Stimulated activated CD8-positive, alpha-beta memory T cell treated with anti-CD3 and anti-CD28 coated beads, Interleukin-12 subunit alpha, Interleukin-12 subunit beta, amount 100 ng/mL, for 24 hours (primary cell): ENCODE results near the gene SMOC1.

Source experiments
- DNase-seq: peaks from one replicate; pipeline ENCODE4 v3.0.0-alpha.2; 2020; ENCODE audit errors: extremely low read depth

The SMOC1 gene

DNA sequence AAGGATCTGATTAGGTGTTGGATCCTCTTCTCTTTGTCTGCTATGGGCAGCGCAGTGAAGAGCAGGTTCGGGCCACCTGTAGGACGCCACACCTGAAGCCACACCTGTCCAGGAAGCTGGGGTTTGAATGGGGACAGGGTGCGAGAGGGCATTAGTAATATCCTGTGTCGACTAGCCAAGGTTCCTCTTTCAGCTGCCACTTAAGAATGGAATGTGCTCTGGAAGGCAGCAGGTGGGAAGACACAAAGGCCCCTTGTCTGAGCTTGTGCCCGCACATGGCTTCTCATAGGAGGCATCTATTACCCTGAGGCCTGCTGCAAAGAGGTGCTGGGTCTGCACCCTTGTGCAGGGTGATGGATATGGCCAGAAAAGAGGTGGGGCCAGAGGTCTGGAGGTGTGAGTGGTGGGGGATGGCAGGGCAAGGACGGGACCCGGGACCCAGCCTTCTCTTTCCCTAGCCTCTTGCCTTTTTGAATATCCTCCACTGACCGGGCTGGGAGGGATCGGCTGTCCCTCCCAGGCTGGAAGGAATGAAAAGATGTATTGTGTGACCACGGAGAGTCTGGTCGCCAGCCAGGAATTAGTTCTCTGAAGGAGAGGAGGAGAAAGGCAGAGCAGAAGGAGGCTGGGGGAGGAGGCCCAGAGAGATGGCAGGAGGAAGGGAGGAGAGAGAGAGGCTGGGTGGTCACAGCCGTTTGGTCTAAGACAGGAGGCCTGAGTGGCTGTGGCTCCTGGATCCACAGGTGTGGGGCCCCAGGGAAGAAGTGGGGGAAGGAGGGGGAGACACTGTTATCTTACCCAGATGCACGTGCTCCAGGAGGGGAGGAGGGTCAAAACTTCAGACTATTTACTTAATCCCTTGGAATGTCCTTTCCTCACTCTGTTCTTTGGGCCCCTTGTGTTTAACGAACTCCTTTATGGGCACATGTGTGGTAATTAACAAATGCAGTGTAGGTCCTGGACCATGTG lies 101.5 kb downstream of the SMOC1 start:
- no peak for DNase-seq

DNA sequence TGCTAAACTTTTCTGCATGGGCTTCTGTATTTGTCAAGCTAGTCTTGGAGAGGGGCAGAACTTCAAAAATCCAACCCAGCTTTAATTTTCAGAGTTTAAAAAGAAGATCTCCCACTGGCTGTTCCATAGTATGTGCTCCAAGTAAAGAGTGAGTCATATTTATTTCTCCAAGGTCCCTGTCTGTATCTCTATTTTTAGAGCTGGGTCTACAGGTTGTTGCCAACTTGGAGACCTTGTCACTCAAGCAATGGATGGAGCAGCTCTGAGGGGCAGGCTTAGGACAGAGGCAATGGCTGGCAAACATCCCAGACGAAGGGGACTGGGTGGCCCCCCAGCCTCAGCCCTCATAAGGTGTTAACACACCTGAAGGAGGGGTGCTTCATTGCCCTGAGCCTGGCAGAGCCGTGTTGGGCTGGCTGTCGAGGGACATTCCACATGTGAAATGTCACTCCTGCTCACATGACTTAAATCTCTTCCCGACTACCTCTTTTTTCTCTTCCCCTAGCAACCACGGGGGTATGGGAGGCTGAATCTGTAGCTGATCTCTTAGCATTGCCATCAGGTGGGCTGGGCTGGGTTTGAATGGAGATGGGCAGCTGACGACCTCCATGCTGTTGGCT lies 103.1 kb downstream of the SMOC1 start:
- DNase-seq, result no peak

- DNase-seq, result no peak
These were observed 103.7 kb downstream of the SMOC1 start for GRCh38 chr14:69982886-69983285.

DNA sequence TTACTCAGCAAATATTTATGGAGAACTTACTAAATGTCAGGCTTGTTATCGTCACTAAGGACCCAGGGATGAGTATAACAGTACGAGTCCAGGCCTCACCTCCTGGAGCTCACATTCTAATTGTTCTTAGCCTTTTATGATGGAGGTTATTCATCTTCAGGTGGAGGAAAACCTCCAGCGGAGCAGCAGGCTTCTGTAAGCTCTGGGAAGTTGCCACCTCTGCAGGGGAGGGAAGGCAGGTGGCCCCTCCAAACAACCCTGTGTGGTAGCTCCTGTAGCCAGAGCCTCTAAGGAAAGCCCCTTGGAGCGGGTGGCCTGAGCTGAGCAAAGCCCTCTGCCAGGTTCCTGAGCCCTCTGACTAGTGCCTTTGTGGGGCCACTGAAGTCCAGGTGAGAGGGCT lies 104.1 kb downstream of the SMOC1 start:
- no peak for DNase-seq

DNA sequence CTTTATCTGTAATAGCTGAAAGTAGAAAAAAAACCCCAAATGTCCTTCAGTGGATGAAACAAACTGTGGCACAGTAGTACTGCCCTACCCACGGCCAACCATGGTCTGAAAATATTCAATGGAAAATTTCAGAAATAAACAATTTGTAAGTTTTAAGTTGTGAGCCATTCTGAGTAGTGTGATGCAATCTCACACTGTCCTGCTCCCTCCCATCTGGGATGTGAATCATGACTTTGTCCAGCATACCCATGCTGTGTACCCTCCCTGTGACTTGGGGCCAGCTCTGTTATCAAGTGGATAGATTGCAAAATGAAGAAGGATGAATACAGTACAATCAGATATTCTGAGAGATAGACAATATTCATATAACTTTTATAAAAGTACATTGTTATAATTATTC lies 106.2 kb downstream of the SMOC1 start:
- DNase-seq, result no peak

DNA sequence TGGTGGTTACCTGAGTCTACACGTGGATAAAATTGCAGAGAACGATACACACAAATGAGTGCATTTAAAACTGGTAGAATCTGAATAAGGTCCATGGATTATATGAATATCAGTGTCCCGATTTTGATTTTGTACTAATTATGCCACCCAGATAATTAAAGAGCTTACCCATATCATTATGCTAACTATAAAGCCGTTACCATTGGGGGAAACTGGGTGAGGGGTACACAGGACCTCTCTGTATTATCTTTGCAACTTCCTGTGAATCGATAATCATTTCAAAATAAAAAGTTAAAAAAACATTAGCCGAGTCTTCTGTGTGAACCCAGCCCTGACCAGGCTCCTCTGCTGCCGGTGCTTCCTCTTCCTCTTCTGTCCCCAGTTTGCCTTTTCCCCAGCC lies 107.1 kb downstream of the SMOC1 start:
- DNase-seq, result no peak

DNA sequence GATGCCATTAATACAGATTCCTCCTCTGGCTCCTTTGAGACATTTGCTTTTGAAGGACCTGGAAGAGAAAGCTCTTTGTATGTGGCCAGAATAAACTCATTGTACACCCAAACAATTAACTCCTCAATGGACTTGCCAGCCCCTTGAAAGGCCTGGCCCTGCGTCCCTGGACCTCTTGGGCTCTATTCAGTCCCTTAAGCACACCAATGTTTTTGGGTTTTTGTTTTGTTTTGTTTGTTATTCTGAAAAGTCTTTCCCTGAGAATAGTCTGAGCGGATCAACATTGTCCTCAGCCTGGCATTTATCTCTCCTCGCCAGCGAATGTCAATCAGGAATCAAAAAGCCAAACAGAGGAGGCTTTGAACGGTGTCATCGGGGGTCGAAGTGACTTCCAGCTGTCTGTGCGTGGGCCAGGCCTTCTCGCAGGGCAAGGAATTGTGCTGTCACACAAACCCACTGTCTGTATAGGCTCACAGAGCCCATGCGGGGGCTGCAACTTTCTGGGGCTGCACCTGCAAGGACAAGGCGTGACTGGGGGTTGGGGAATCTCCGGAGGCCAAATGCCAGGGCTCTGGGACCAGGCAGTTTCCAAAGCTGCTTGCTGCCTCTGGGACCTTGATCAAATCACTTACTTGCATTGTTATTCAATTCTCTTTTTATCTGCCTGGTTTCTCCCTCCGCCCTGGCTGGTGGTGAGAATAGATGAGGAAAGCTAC lies 108.3 kb downstream of the SMOC1 start:
- no peak for DNase-seq

DNA sequence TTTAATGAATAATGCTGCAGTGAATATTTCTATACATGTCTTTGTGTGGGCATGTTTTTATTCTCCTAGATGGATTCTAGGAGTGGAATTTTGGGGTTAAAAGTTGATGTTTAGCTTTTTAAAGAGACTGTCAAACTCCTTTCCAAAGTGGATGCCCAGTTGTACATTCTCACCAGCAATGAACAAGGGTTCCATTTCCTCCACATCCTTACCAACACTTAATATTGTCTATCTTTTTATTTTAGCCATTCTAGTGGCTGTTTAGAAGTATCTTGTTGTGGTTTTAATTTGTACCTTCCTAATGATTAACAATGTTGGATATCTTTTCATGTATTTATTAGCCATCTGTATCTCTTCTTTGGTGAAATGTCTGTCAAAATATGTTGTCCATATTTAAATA lies 109.8 kb downstream of the SMOC1 start:
- DNase-seq, result no peak

DNA sequence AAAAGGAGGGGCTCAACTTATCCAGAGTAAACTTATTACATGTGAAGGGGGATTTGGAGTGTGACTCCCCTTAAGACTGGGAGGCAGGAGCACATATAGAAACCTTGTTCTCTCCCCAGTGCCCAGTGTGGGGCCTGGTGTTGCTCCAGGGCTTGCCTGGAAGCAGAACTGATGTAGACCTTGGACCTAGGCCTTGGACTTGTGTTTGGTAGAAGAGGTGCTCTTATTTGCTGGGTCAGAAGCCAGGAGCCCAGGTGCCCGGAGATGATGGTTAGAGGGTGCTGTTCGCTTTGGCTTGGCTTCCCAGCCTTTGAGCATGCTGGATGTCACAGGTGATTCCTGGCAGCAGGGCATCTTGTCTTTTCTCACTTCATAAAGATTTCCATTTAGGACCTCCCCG lies 110.4 kb downstream of the SMOC1 start:
- no peak for DNase-seq

DNA sequence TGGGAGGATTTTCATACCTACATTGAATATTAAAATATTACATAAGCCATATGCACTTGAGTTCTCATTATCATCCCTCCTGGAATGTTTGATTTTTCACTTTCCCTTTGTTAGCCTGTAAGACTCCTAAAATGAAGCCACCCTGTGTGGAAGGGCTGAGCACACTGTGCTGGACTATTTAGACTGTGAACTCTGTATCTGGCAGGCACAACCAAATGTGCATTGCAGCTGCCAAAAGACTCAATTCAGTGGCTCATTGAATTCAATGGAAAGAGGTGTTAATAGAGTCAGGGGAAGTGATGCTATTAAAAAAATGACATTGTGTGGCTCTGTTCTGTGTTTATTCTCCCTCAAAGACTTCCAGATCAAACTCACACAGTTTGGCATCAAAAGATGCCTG lies 111.1 kb downstream of the SMOC1 start:
- DNase-seq, result no peak

DNA sequence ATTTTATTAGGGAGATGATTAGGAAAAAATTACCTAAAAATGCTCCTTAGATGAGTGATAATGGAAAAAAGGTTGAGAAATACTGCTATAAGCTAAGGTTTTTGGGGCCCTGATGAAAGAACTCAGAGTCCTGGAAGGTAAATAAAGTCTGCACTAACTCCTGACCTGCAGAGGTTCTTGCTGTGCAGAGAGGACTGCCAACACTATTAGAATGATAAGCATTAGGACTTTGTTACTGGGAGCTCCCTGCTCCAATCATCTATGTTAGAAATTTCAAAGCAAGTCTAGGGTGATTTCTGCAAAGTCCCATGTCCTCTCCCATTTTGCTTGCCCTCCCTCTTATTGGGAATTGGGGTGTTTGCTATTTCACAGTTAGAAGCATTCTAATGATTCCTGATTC lies 112.2 kb downstream of the SMOC1 start:
- DNase-seq, result no peak

GRCh38 chr14:69992564-69992963 lies 113.3 kb downstream of the SMOC1 start:
- DNase-seq, result no peak

DNA sequence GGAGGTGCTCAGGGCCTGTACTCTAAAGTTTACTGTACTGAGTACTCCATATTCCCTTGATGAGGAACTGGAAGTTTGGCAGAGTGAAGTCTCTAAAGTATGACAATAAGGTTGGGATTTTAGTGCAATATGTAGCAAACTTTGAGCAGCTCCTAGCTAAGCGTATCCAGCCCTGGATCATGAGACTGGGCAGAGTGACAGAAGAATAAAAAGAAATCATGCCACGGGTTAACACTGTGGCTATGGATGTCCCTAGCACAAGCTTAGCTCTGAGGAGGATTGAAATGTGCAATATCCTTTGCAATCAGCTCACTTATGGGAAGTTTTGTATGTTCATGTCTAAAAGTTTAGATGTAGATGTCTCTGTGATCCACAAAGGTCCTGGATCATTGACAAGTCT lies 114.1 kb downstream of the SMOC1 start:
- no peak for DNase-seq

DNA sequence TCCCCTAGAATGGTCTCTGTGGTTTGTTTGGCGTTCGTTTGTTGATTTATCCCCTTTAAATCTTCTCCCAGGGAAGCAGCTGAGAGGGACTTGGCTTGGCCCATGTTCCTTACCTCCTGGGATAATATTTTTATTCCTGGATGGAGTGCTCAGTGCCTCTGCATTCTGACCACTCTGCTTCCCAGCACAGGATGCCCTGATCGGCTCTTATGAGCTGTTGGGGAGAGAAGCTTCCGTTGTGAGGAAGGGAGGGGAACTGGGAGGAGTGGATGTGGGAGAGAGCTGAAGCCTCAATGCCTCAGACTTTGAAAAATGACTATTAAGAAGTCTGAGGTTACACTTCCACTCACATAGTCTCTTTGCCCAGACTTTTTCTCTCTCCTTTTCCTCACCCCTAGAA lies 114.8 kb downstream of the SMOC1 start:
- DNase-seq, result no peak

GRCh38 chr14:69996216-69996615 lies 117.0 kb downstream of the SMOC1 start:
- DNase-seq, result no peak

DNA sequence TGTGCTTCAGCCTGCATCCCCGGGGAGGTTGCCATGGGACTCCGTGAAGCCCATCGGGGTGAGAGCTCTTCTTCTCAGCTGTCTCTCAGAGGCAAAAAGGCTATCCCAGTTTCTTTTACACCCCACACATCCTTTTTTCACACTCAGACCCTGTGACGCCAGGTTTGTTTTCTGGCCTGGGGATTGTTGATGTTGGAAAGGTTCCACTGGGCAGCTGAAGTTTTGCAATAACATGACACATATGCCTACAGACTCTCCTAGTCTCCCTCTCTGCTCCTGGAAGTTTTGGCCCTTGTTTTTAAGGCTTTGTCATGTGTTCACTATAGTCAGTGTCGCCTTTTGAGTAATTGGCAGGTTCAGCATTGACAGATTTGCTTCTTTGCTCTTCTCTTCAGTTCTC lies 118.6 kb downstream of the SMOC1 start:
- DNase-seq, result no peak

DNA sequence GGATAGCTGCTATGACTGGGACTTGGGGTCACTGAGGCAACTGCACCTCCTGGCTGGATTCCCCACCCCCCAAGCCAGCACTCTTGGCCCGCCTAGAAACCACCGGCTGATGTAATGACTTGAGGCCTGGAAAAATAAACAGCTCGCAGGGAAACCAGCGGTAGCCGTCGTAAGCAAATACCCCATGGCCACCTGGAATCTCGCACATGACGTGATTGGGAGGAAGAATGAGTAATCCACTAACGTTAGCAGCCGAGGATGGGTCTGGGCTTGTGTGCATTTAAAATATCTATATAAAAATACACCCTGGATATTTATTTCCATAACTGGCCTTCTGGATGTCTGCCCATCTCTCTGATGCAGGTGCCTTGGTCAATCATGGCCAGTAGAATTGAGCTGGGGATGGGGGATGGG lies 120.1 kb downstream of the SMOC1 start:
- DNase-seq, result no peak

GRCh38 chr14:70000601-70001000 lies 121.4 kb downstream of the SMOC1 start:
- no peak for DNase-seq

DNA sequence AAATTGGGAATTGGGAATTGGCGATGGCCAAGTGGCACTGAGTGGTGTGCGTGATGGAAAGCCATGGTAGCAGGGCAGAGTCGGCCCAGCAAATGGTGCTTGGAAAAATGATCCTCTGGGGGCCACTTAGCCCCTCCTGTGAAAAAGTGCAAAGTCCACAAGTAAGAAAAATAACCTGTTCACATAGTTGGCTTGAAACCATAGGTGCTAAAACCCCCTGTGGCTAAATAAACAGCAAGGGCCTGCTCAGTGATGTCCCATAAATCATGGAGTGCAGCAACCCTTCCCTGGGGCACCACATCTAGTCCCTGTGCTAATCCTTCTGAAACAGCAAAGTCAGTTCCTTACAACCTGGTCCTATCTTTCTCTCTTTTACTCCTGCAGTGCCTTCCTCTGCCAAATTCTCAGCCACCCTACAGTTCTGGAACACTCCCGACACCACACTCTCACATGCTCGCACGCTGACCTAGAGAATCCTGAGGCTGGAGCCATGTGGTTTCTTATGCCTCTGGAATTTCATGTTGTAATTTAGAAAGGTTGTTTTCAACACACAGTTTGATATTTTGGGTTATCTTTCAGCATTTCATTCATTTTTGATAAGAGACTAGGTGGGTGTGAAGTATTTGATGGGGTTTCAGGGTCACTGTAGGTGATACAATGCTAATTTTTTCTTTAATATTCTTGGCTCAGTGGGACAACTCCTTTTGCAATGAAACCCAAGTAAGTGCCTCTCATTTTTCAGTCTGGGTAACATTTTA lies 123.6 kb downstream of the SMOC1 start:
- DNase-seq, result no peak

GRCh38 chr14:70004791-70005190 lies 125.6 kb downstream of the SMOC1 start:
- DNase-seq, result no peak

DNA sequence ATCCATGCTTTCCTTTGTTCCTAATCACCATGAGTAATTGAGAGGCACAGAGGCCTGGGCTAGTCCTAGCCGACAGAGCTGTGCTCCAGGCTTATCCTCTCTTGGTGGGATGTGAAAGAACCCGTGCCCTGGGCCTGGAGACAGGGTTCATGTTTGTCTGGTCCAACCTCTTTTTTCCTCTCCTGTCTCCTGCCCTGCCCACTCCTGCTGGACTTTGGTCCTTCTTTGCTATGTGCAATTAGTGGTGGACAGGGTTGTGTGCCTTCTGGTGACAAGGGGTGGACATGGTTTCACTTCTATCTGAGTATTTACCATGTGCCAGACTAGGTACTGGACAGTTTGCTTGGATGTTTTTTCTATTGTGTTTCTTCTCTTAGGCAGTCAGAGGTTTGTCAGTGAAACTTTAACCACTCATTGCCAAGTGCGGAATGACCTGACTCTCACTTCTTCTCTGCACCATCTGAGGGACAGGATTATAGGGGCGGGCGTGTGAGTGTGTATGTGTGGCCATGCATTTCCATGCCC lies 126.1 kb downstream of the SMOC1 start:
- DNase-seq, result no peak

DNA sequence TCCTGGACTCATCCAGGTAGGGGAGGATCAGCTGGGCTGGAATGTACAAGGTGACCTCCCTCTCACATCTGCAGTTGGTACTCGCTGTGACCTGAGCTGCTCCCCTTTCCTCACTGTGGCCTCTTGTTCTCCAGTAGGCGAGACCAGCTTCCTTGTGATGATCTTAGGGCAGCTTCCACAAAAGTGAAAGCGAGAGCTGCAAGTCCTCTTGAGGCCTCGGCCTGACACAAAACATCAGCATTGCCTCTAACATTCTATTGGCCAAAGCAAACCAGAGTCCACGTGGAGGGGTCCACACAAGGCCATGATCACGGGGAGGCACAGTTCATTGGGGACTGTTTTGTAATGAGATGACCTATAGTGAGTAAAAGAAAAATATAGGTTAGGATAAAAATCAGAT lies 127.5 kb downstream of the SMOC1 start:
- no peak for DNase-seq
